ENCODE results near the gene SFSWAP. TPM values are rescaled to one million over a fixed set of nuclear protein-coding genes. Genes with fewer than 3 reads are reported as not detected.
A peak's percentile ranks its signal among the peaks of the same experiment; 100 is the strongest.

The SFSWAP gene
- total RNA-seq, 1 experiment from 2014 or later: 48.1 TPM

GRCh38 chr12:131796411-131796736 is 85.5 kb downstream of the SFSWAP start:
- Histone ChIP-seq H3K79me2 (ENCODE audit: insufficient read depth, low read length) (no peaks in the 10 kb centered on the region), H3K23me2 (ENCODE audit: insufficient read length, low read depth, low read length, poor library complexity, severe bottlenecking) (no peaks in the 10 kb centered on the region), H3K79me1 (ENCODE audit: insufficient read depth, low read depth, low read length, poor library complexity, severe bottlenecking) (no peaks in the 10 kb centered on the region), H3T11ph (ENCODE audit: low read length) (no peak overlapping the region), H4K8ac (replicated peaks; ENCODE audit: insufficient read length, low read depth, low read length) (no peak overlapping the region), H2BK120ac (ENCODE audit: low read depth, low read length, poor library complexity, severe bottlenecking) (no peak overlapping the region), H2BK12ac (ENCODE audit: insufficient read length, low read depth, low read length) (no peak overlapping the region), H4K91ac (ENCODE audit: insufficient read length, low read depth, low read length) (no peak overlapping the region), H3K9ac (ENCODE audit: extremely low read depth, insufficient read length, low read length) (no peak overlapping the region), H4K5ac (ENCODE audit: insufficient read length, low read depth, low read length) (no peak overlapping the region), H3K4me1 (ENCODE audit: insufficient read depth, low read length) (no peaks in the 10 kb centered on the region), H3K23ac (ENCODE audit: insufficient read length, low read depth, low read length) (no peak overlapping the region), H3K4me2 (ENCODE audit: insufficient read depth, insufficient read length, low read length) (no peak overlapping the region), H2BK5ac (ENCODE audit: insufficient read length, low read length) (no peak overlapping the region), H3K27me3 (ENCODE audit: insufficient read depth, low read length) (no peaks in the 10 kb centered on the region), H3K27ac (ENCODE audit: insufficient read length, low read depth, low read length) (no peak overlapping the region), H3K9me3 (ENCODE audit: control insufficient read depth, low read depth, low read length) (no peaks in the 10 kb centered on the region), H4K20me1 (ENCODE audit: control insufficient read depth, insufficient read depth, insufficient read length) (no peaks in the 10 kb centered on the region), H2AK5ac (ENCODE audit: insufficient read length, low read length) (no peak overlapping the region), H3K14ac (ENCODE audit: insufficient read depth, low read length) (no peak overlapping the region; the same call in 1 of the 2 replicates), H2AFZ (ENCODE audit: low read length) (no peak overlapping the region), H3K56ac (ENCODE audit: insufficient read length, low read depth, low read length) (no peak overlapping the region), H3K4ac (ENCODE audit: low read depth, low read length) (no peak overlapping the region), H2BK15ac (ENCODE audit: low read depth, low read length) (no peak overlapping the region), H2BK20ac (ENCODE audit: low read depth, low read length, poor library complexity, severe bottlenecking) (no peak overlapping the region), H3K18ac (ENCODE audit: insufficient read length, low read depth, low read length) (no peak overlapping the region)
- no CpG with 5 or more reads among the region's 6 CpGs for WGBS (ENCODE audit: extremely low coverage, insufficient read length, low lambda C conversion rate)
- no peak for TF ChIP-seq CTCF (conservative IDR thresholded peaks at IDR 0.05)
- H3K27me3 Mint-ChIP-seq (ENCODE audit: low read depth): no peaks in the 10 kb centered on the region
- peaks cover 18 to 30% of the 10 kb centered on the region in 2 experiments for H3K4me1 Mint-ChIP-seq
- peak overlapping the region; percentile 65 to 95 (median 83) for H3K27ac Mint-ChIP-seq
- peaks cover 30 to 72% (median 54%) of the 10 kb centered on the region in 3 experiments for H3K36me3 Mint-ChIP-seq (ENCODE audit: insufficient read depth in 1 of 3, low read depth in 3 of 3)
- H3K9me3 Mint-ChIP-seq: no peaks in the 10 kb centered on the region
- no peak for DNase-seq
- peak overlapping the region in 1 of 2 experiments; percentile 58; a peak in 2 of 5 replicates for H3K4me3 Mint-ChIP-seq

Measured in H9 (cell line).